Esophagus muscularis mucosa (tissue), 4 donors: ENCODE results near the gene HIPK4. TPM values are rescaled to one million over a fixed set of nuclear protein-coding genes. Genes with fewer than 3 reads are reported as not detected.

Source experiments
- DNase-seq: peaks from one replicate; pipeline ENCODE4 v3.0.0-alpha.2; 2017; ENCODE audit errors: extremely low spot score
- H3K27ac ChIP-seq, 4 donors: fragments of 200-600 bp; sonication (generic); replicated peaks in 1 of 4; 1 replicate in 3 of 4; 2 replicates in 1 of 4; pipeline ENCODE4 v1.5.1; 2016 to 2019; ENCODE audit warnings: mild to moderate bottlenecking in 1 of 4
- H3K27me3 ChIP-seq, 4 donors: fragments of 200-600 bp; sonication (generic); one replicate each; pipeline versions ENCODE4 v1.5.1 to v1.6.0; 2016 to 2019
- H3K36me3 ChIP-seq, 4 donors: fragments of 200-600 bp; sonication (generic); one replicate each; pipeline ENCODE4 v1.5.1; 2016 to 2019
- H3K4me1 ChIP-seq, 4 donors: fragments of 200-600 bp; sonication (generic); one replicate each; pipeline ENCODE4 v1.5.1; 2016 to 2019
- H3K4me3 ChIP-seq, 4 donors: fragments of 200-600 bp; sonication (generic); 1 replicate in 2 of 4; 2 replicates in 2 of 4; pipeline ENCODE4 v1.5.1; 2016 to 2019; ENCODE audit warnings: mild to moderate bottlenecking in 4 of 4, moderate library complexity in 1 of 4
- H3K9me3 ChIP-seq, 4 donors: fragments of 200-600 bp; sonication (generic); 1 replicate in 3 of 4; 2 replicates in 1 of 4; pipeline ENCODE4 v1.5.1; 2016 to 2019
- CTCF ChIP-seq, 3 experiments: fragments of 200-600 bp in 2 of 3; fragments of 450-650 bp in 1 of 3; sonication (generic) in 2 of 3; IDR thresholded peaks; one replicate each; pipeline ENCODE4 v1.5.1; 2017 to 2019; ENCODE audit warnings: antibody characterized with exemption in 3 of 3, mild to moderate bottlenecking in 2 of 3, moderate library complexity in 1 of 3
- EP300 ChIP-seq: sonication (generic); formaldehyde crosslinking; IDR thresholded peaks from one replicate; pipeline ENCODE4 v1.6.1; 2017; ENCODE audit warnings: antibody characterized with exemption
- POLR2A ChIP-seq: fragments of 450-650 bp; IDR thresholded peaks from one replicate; pipeline ENCODE4 v1.6.1; 2017; ENCODE audit warnings: antibody characterized with exemption, moderate library complexity, mild to moderate bottlenecking, low read depth
- POLR2AphosphoS5 ChIP-seq, 2 donors: sonication (generic); formaldehyde crosslinking; IDR thresholded peaks; one replicate each; pipeline ENCODE4 v1.6.1; 2017; ENCODE audit warnings: antibody characterized with exemption in 2 of 2
- WGBS: methylation state at CpG from one replicate; pipeline ENCODE4 v1.1.5; 2018; 5-methylcytosine and 5-hydroxymethylcytosine counted together
- intact Hi-C: fragments of 100-400 bp; cut with DNase I; formaldehyde crosslinking; loops from one replicate; pipeline ENCODE4 v1.15.1; 2023
- total RNA-seq, 4 donors: library from RNA; depleted of rRNA; stranded (reverse); fragments of >200 nt; gene quantifications; one replicate each; pipeline versions ENCODE4 v1.1.0 to v1.2.1, GENCODE V29; 2016

HIPK4 gene
- total RNA-seq, 4 donors from 2014 or later: under 0.01 to 0.63 (median 0.42) TPM

- Histone ChIP-seq H3K27ac (peak within 1 kb of the TSS; percentile 99 to 100 (median 100)), H3K4me1 (peaks cover 33 to 47% (median 44%) of the 10 kb centered on the region in 4 donors), H3K9me3 (no peaks in the 10 kb centered on the region), H3K27me3 (no peaks in the 10 kb centered on the region), H3K36me3 (peaks cover 10 to 20% (median 13%) of the 10 kb centered on the region in 4 donors), H3K4me3 (peak within 1 kb of the TSS; percentile 82 to 98 (median 92))
- intact Hi-C loops: no loop called here
- peak; percentile 100 for DNase-seq
- TF ChIP-seq POLR2A (peak; percentile 96), EP300 (no peak), CTCF (IDR thresholded peaks at IDR 0.05) (peak; percentile 85 to 88 (median 85)), POLR2AphosphoS5 (IDR thresholded peaks at IDR 0.05) (peak; percentile 98 to 100)
- 0% methylated on average over 1 of the region's 75 CpGs for WGBS
Measured at GRCh38 chr19:40425450-40426287, 35.7 kb upstream of the HIPK4 start, which contains the start of gene SERTAD1. Gene SERTAD1 (minus strand): TSS chr19:40425992. CDS start chr19:40423546, 2,446 bp downstream.

DNA sequence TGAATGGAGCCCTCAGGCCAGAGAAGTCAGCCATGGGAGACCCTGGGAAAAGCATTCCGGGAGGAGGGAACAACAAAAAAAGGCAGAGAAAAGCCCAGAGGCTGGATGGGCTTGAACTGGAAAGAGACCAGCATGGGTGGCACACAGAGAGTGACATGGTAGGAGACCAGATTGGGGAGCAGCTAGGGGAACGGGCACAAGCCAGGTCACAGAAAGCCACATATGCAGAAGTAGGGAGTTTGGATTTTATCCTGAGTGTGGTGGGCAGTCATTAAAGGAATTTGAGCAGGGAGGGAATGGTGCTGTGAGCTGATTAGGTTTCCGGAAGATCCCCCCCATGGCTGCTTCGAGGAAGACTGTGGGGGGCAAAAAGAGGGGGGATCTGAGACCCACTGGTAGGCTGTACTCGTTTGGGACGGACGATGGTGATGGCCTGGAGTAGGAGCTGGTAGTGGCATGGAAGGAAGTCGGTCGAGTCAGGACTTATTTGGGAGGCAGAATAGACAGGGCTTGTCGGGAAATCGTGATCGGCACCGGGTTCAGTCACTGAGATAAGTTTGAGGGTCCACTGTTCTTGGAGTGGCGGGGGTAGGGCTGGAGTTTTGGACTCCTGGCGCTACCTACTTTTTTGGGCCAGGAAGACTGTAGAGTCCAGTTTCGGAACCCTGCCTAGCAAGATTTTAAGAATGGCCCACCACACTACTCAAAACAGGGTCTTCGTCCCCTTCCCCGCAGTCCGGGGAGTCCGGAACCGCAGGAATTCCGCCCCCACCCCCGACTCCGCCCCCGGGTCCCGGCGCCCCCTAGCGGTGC is 34.9 kb upstream of the HIPK4 start:
- H3K36me3 ChIP-seq: peaks cover 10 to 20% (median 13%) of the 10 kb centered on the region in 4 donors
- WGBS: 2% methylated on average over 16 of the region's 28 CpGs
- no peaks in the 10 kb centered on the region for H3K9me3 ChIP-seq
- intact Hi-C loops: no loop called here
- peak overlapping the region; percentile 82 to 98 (median 92) for H3K4me3 ChIP-seq
- TF ChIP-seq EP300 (no peak), POLR2AphosphoS5 (IDR thresholded peaks at IDR 0.05) (peak in 1 of 2 donors; percentile 3), CTCF (IDR thresholded peaks at IDR 0.05) (no peak)
- no peaks in the 10 kb centered on the region for H3K27me3 ChIP-seq
- peaks cover 33 to 53% (median 48%) of the 10 kb centered on the region in 4 donors for H3K4me1 ChIP-seq
- H3K27ac ChIP-seq: peak overlapping the region; percentile 99 to 100 (median 100)
- no peak for DNase-seq

GRCh38 chr19:40423938-40424337 is 34.0 kb upstream of the HIPK4 start:
- 93% methylated on average over 6 of the region's 6 CpGs for WGBS
- no peak for DNase-seq
- H3K4me3 ChIP-seq: peak overlapping the region; percentile 82 to 98 (median 92)
- no peak for TF ChIP-seq POLR2AphosphoS5 (IDR thresholded peaks at IDR 0.05)
- no peak for TF ChIP-seq EP300
- no peak for TF ChIP-seq POLR2A
- no peak for TF ChIP-seq CTCF (IDR thresholded peaks at IDR 0.05)
- peaks cover 33 to 53% (median 48%) of the 10 kb centered on the region in 4 donors for H3K4me1 ChIP-seq
- no peaks in the 10 kb centered on the region for H3K27me3 ChIP-seq
- no peaks in the 10 kb centered on the region for H3K9me3 ChIP-seq
- peaks cover 10 to 20% (median 13%) of the 10 kb centered on the region in 4 donors for H3K36me3 ChIP-seq
- intact Hi-C loops: no loop called here
- H3K27ac ChIP-seq: peak overlapping the region; percentile 99 to 100 (median 100)

DNA sequence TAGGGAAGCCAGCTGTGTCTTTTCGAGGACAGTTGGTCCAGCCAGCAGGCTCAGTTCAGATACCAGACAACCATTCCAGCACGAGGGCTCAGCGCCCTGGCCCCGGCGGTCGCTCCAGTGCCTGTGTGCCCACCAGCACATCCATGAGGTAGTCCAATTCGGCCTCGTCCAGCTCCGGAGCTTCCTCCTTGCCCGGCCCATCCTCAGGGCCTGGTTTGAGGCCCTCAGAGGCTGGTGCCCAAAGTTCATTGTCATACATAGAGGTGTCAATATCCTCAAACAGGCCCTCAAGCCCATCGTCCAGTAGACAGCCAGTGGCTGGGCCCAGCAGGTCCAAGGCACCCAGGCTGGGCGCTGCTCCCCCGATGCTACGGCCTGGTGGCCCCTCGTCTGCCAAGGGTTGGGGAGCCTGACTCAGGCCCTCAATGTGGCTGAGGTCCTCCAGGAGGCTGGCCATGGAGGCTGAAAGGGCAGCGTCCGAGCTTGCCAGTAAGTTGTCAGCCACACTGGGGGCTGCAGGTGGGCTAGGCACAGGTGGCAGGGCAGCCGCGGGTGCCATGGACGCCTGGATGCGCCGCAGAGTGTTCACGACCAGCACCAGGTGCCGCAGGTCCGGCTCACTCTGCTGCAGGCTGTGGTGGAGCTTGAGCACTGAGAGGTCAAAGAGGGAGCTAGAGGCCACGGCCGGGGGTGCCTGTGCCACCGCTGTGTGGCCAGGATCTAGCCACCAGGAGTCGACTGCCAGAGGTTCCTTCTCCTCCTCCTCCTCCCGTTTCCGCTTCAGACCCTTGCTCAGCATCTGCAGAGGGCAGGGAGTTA is 33.0 kb upstream of the HIPK4 start:
- peak overlapping the region; percentile 98 to 100 (median 100) for H3K27ac ChIP-seq
- H3K4me1 ChIP-seq: peaks cover 34 to 55% (median 50%) of the 10 kb centered on the region in 4 donors
- peak overlapping the region in 1 of 4 donors; percentile 94 for H3K4me3 ChIP-seq
- intact Hi-C loops: no loop called here
- no peaks in the 10 kb centered on the region for H3K9me3 ChIP-seq
- TF ChIP-seq EP300 (no peak), POLR2A (no peak), POLR2AphosphoS5 (IDR thresholded peaks at IDR 0.05) (no peak), CTCF (IDR thresholded peaks at IDR 0.05) (no peak)
- H3K36me3 ChIP-seq: peaks cover 10 to 20% (median 13%) of the 10 kb centered on the region in 4 donors
- WGBS: 80% methylated on average over 14 of the region's 31 CpGs
- H3K27me3 ChIP-seq: no peaks in the 10 kb centered on the region
- no peak for DNase-seq
